Measurements from ENCODE around the gene VWA5B1.

The VWA5B1 gene

GRCh38 chr1:20322081-20322824 is 31.6 kb downstream of the VWA5B1 start:
- DNase-seq (ENCODE audit: low spot score) = no peak

DNA sequence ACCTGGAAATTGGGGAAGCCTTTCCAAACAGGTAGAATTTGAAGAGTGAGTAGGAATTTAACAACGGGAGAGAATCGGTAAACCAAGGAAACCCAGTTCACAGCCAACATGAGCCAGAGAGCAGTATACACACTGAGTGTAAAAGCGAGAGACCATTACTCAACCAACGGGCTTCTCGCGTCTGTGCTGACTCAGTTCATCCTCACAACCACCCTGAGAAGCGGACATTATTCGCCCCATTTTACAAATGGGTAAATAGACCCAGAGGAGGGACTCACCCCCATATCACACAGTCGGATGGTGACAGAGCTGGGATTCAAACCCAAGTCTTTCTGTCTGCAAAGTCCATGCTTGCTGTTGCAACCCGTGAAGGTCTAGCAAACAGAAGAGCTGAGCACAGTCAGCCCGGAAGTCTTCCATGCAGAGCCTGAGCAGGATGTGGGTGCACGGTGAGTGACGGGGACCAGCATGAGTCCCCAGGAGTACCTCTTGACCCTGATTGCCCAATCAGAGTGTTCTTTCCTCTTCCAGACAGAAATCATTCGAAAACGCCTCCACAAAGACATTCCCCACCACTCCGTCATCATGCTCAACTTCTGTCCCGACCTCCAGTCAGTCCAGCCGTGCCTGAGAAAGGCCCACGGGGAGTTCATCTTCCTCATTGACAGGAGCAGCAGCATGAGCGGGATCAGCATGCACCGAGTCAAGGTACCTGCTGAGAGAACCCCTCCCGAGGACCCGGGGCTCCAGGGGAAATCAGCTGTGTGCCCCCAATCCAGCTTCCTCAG is 32.3 kb downstream of the VWA5B1 start:
- DNase-seq (ENCODE audit: low spot score) = no peak

GRCh38 chr1:20323613-20323920 is 32.9 kb downstream of the VWA5B1 start:
- no peak for DNase-seq (ENCODE audit: low spot score)

DNA sequence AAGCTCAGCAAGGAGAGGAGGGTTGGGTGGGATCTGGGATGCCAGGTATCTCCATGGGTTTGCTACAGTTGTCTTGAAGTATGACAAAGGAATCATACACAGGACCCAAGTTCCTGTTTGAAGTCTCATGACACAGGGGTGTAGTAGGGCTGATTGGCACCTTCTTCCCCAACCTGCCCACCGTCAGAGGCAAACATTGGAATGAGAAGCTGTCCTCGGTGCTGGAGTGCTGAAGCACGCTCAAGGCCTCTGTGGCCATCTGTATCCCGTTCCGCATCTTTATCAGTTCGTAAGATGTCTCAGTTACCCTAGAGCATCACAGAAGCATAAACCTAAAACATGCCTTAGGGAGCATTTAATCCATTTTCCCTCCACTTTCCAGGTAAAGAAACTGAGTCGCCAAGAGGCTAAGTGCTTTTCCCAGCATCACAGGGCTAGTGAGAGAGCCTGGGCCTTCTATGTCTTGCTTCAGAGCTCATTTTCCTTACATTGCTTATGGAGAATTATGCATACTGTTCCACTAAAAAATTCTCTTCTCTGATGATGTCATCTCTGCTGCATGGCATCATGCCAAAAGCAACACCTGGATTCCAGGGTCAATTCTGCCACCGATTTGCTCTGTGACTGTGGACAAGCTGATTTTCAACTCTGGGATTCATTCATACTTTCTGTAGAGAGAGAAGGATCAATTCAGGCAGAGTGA is 34.2 kb downstream of the VWA5B1 start:
- no peak for DNase-seq (ENCODE audit: low spot score)

DNA sequence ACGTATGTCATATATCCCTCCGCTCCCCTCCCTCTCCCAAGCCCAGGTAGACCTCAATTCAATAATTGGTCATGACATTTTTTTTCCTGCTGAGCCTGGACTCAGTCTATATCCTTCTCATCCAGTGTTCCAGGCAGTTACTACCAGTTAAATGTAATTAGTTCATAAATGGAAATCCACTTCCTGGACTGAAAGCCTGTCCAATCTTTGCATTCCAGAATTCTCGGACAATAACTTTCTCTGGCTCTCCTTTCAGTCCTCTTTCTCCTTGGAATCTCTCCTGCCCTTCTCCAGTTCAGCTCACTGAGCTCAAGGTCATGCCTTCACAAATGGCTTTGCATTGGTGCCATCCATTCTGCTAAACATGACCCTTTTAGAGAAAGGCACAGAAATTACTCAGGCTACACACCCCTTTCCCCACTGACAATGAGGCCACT is 34.8 kb downstream of the VWA5B1 start:
- DNase-seq (ENCODE audit: low spot score) = no peak

DNA sequence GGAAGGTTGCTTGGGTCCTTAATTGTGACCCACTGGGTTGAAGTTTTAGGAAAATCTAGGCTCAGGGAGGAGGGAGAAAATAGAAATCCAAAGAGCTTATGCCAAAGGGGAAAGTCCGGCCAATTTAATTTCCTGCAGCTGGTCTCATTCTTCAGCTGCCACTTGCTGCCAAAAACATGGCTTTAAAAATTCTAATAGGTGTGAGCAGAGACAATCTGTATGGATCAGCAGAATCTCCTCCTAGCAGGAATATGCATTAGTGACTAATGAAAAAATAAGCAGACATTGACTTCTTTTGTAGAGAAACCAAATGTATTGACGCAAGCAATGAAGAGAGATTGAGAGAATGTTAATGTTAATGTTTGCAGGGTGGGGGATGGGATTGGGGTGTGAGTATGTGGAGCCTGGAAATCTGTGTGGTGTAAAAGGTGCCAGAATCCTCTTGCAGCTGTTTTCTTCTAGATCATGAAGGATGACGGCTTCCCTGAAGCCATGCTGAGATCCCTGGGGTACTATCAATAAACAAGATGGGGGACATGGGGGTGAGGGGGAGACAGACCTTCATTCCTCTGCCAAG is 35.3 kb downstream of the VWA5B1 start:
- no peak for DNase-seq (ENCODE audit: low spot score)

DNA sequence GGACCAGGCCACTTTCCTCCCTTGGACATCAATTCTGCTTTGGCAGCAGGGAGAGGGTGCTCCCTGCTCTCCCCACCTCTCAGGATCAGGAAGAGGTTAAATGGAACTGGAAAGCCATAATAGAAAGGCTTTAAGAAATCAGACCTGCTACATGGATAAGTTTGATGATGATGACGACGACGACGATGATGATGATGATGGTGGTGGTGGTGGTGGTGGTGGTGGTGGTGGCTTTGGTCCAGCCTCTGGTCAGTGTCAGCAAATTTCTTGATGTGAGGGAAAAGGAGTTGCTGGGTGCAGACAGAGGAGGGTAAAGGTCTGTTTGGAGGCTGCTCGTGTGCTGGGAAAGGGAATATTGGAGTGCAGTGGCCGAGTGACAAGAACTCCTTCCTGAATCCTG is 36.8 kb downstream of the VWA5B1 start:
- no peak for DNase-seq (ENCODE audit: low spot score)

DNA sequence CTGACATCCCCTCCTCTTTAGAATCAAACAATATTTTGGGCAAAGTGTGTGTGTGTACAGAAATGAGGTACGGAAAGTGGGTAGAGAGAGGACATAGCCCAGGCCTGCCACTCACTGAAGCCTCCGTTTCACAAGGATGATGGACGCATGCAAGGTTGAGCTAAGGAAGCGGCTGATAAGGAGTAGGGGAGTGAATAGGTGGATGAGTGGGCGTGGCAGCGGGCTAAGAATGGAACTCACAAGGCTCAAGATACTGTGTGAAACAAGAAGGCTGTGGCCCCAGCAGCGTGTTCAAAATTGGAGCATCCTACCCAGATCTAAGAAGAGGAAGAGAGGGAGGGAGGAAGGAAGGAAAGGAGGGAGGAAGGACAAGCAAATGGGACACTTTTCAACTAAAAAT is 37.5 kb downstream of the VWA5B1 start:
- DNase-seq (ENCODE audit: low spot score) = no peak

DNA sequence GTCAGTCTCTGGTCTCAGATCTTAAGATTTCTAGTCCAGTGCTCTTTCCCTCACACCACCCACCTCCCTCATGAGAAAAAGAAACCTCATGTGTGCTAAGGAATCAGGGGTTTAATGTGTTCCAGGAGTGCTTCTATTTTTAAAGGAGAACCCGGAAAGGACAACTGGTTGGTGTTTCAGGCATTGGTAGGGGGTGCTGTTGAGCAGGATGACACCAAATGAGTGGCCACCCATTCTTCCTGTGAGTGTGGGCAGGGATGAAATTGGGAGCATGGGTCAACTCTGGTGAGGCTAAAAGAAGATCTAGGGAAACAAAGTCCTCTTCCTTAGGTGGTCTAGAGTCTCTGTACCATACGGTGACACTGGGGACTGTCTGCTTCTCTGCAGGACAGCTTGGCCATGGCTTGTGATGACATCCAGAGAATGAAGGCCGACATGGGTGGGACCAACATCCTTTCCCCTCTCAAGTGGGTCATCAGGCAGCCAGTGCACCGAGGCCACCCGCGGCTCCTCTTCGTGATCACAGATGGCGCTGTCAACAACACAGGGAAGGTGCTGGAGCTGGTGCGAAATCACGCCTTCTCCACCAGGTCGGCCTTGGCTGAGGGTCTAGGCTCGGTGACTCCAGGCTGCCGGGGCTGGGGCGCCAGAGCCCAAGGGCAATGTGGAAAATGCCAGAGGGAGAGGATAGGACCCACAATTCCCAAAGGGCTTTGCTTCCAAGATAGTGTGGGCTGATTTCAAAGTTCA is 39.3 kb downstream of the VWA5B1 start:
- DNase-seq (ENCODE audit: low spot score) = no peak

DNA sequence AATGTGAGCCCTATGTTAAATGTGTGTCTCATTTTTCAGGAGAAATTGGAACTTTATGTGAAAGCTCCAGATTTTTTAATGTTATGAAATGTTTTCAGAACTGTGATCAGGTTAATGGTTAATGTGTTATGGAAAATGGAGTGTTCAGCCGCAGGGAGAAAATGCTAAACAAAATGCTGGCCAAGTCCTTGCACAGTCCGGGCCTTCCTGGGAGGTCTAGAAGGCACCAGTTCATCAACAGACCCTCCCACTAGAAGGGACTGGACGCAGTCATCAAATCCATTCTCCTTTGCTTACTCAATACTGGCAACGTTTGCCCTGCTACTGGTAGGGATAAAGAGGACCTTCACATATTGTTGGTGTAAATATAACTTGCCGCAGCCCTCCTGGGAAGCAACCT is 43.4 kb downstream of the VWA5B1 start:
- DNase-seq (ENCODE audit: low spot score) = no peak

DNA sequence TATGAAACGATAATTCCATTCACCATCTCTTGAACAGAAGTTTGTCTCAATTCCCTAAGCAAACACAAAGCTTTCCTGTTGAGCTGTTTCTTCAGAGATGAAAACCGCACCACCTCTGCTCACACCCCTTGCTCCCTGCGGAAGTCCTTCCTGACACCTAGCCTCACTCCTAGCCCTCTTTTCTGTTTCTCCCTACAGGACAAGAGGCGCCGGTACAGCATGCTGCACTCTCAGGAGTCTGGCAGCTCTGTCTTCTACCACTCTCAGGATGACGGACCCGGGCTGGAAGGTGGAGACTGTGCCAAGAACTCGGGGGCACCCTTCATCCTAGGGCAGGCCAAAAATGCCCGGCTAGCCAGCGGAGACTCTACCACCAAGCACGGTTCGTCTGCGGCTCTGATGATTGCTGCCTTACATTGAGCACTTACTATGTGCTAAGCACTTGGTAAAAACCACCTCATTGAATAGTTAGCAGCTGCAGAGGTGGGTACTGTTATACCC is 45.5 kb downstream of the VWA5B1 start:
- DNase-seq (ENCODE audit: low spot score) = no peak

- DNase-seq (ENCODE audit: low spot score) = no peak
Measured at GRCh38 chr1:20337581-20337980, 46.9 kb downstream of the VWA5B1 start.

DNA sequence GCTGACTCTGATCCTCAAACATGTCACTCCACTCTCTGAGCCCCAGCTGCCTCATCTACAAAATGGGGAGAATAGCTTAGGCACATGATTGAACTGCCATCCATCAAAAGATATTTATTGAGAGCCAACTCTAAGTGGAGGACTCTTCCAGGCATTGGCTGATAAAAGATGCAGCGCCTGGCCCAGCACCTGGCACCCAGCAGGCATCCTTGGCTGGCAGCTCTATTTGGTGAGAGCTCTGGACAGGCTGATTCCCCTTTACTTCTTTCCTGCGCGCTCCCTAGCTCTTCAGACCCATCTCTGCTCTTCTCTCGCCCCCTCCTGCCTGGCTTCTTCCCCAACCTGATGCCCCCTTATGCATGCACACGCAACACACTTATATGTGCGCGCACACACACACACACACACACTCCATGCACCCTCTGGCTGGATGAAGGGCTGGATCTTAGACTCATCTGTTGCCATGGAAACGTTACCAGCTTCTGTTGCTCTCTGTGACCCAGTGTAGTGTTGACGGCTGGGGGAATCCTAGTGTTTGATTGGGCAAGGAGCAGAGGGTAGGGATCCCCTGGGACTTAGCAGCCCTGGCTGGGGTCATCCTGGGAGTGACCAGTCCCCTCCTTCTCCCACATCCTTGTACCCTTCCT is 49.3 kb downstream of the VWA5B1 start:
- DNase-seq (ENCODE audit: low spot score) = no peak

- no peak for DNase-seq (ENCODE audit: low spot score)
Measured at GRCh38 chr1:20342294-20343148, 51.8 kb downstream of the VWA5B1 start.

DNA sequence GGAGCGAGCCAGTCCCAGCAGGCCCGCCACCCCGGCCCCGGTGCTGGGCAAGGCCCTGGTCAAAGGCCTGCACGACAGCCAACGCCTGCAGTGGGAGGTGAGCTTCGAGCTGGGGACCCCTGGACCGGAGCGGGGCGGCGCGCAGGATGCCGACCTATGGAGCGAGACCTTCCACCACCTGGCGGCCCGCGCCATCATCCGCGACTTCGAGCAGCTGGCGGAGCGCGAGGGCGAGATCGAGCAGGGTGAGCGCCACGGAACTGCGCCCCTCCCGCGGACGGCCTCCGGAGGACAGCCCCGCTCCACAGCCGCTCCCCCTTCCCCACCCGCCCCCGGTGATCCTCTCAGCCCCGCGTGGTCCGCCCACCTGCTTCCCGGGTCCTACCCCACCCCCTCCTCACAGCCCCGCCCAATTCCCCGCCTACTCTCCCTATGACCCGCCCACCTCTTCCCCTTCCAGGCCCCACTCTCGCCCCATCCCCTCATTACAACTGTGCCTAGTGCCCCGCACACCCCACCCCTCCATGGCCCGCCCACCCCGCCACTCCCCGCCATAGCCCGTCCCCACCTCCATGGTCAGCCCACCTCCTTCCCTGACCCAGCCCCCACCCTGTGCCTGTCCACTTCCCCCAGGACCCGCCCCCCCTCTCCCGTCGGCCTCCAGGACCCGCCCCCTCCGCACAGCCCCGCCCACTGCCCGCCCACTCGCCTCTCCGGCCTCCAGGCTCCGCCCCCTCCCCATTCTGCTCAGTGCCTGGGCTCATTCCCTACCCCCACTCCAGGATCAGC is 52.7 kb downstream of the VWA5B1 start:
- DNase-seq (ENCODE audit: low spot score) = no peak

GRCh38 chr1:20343938-20344302 is 53.2 kb downstream of the VWA5B1 start:
- DNase-seq (ENCODE audit: low spot score) = no peak

- no peak for DNase-seq (ENCODE audit: low spot score)
Measured at GRCh38 chr1:20344738-20345137, 54.1 kb downstream of the VWA5B1 start.

DNA sequence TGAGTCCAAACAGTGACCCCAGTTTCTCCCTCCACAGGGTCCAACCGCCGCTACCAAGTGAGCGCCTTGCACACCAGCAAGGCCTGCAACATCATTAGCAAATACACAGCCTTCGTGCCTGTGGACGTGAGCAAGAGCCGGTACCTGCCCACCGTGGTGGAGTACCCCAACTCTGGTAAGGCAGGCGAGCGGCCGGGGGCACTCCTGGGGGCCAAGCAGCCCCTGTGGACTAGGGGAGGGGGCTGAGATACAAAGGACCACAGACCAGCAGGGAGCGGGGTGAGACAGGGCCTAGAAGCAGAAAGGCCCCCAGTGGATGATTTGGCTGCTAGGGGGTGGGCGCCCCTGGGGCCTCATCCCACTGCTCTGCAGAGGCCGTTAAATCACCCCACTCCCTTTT is 54.7 kb downstream of the VWA5B1 start:
- DNase-seq (ENCODE audit: low spot score) = no peak

DNA sequence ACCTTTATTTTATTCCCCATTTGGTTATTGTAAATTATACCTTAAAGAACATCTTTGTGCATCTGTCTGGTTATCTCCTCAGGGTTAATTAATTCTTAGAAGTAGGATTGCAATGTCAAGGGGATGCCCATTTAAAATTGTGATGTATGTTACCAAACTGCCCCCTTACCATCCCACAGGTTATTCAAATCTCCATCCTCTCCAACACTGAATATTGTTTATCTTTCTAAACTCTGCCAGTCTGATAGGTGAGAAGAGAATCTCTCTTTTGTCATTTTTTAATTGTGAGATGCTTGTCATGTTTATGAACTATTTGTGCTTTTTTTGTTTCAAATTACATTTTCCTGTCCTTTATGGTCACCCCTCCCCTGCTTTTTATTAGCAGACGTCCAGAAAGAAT is 55.8 kb downstream of the VWA5B1 start:
- no peak for DNase-seq (ENCODE audit: low spot score)

DNA sequence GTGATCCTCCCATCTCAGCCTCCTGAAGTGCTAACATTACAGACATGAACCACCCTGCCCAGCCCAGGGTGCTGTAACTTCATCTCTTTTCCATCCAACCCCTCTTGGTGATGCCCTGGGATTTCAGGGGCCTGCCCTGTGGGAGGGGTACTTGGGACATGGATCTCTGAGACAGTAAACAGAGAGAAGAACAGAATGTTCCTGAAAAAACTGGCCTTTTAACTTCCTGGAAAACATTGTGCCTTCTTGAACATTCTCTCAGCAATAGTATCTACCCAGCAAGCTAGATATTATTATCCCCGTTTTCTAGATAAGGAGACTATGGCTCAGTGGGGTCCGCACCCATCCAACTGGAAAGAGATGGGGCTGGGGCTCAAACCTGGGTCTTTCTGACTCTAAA is 57.0 kb downstream of the VWA5B1 start:
- DNase-seq (ENCODE audit: low spot score) = no peak

Data from AG08395 (cell line).